DOHH2 (cell line): ENCODE measurements around the gene CCDC197.

Source experiments
- H3F3A ChIP-seq: fragments of 200-600 bp; sonication (generic), shearing (Covaris generic); 2 replicates; pipeline ENCODE4 v1.6.0; 2016; ENCODE audit warnings: antibody characterized with exemption, mild to moderate bottlenecking; ENCODE audit not compliant: control insufficient read depth, insufficient read depth
- H3K27ac ChIP-seq: fragments of 200-600 bp; sonication (generic); 2 replicates; pipeline ENCODE4 v1.5.1; 2014; ENCODE audit warnings: low read depth, mild to moderate bottlenecking, low read length, moderate library complexity
- H3K27me3 ChIP-seq: fragments of 200-600 bp; sonication (generic); 2 replicates; pipeline ENCODE4 v1.6.1; 2014; ENCODE audit warnings: mild to moderate bottlenecking, low read length, mixed read lengths; ENCODE audit not compliant: control insufficient read depth
- H3K36me3 ChIP-seq: fragments of 200-600 bp; sonication (generic); 2 replicates; pipeline ENCODE4 v1.6.1; 2014; ENCODE audit warnings: mild to moderate bottlenecking, low read length, moderate library complexity, mixed read lengths; ENCODE audit not compliant: control insufficient read depth
- H3K4me1 ChIP-seq: fragments of 200-600 bp; sonication (generic); 2 replicates; pipeline ENCODE4 v1.6.1; 2014; ENCODE audit warnings: mild to moderate bottlenecking, low read length, mixed read lengths; ENCODE audit not compliant: control insufficient read depth
- H3K4me2 ChIP-seq: fragments of 200-600 bp; sonication (generic); 2 replicates; pipeline ENCODE4 v1.6.0; 2014; ENCODE audit warnings: mild to moderate bottlenecking, low read length, moderate library complexity
- H3K4me3 ChIP-seq: fragments of 200-600 bp; sonication (generic); 2 replicates; pipeline ENCODE4 v1.5.1; 2014; ENCODE audit warnings: mild to moderate bottlenecking, low read length, mixed read lengths
- H3K79me2 ChIP-seq: fragments of 200-600 bp; sonication (generic); 2 replicates; pipeline ENCODE4 v1.6.1; 2014; ENCODE audit warnings: mild to moderate bottlenecking, low read length, mixed read lengths; ENCODE audit not compliant: control insufficient read depth
- H3K9me2 ChIP-seq: fragments of 200-600 bp; sonication (generic); replicated peaks from 2 replicates; pipeline ENCODE4 v1.6.1; 2014; ENCODE audit warnings: mild to moderate bottlenecking, low read length, mixed read lengths; ENCODE audit not compliant: control insufficient read depth
- H3K9me3 ChIP-seq: fragments of 200-600 bp; sonication (generic); 2 replicates; pipeline ENCODE4 v1.6.1; 2014; ENCODE audit warnings: antibody characterized with exemption, low read length, mixed read lengths; ENCODE audit not compliant: control insufficient read depth, insufficient read depth
- H4K20me1 ChIP-seq: fragments of 200-600 bp; sonication (generic); 2 replicates; pipeline ENCODE4 v1.6.0; 2014; ENCODE audit warnings: low read depth, mild to moderate bottlenecking, antibody characterized with exemption, low read length, moderate library complexity; ENCODE audit not compliant: control insufficient read depth, insufficient read depth
- CTCF ChIP-seq: fragments of 200-600 bp; sonication (generic); IDR thresholded peaks from one replicate; pipeline ENCODE4 v1.5.1; 2014; ENCODE audit warnings: antibody characterized with exemption, mild to moderate bottlenecking, low read depth, low read length; ENCODE audit not compliant: poor library complexity, severe bottlenecking
- EZH2phosphoT487 ChIP-seq: fragments of 200-600 bp; sonication (generic); IDR thresholded peaks from 2 replicates; pipeline ENCODE4 v1.6.1; 2017; ENCODE audit warnings: borderline replicate concordance, mild to moderate bottlenecking, antibody characterized with exemption, low read length, moderate library complexity, mixed read lengths

Gene CCDC197

GRCh38 chr14:94029265-94029664 lies 32.2 kb downstream of the CCDC197 start:
- no peak overlapping the region for H3K4me3 ChIP-seq
- no peak overlapping the region for H3K27ac ChIP-seq
- no peaks in the 10 kb centered on the region for H3K9me2 ChIP-seq
- no peaks in the 10 kb centered on the region for H3K9me3 ChIP-seq
- H3F3A ChIP-seq = no peaks in the 10 kb centered on the region
- peaks cover 8% of the 10 kb centered on the region; the same call in 1 of the 2 replicates for H3K4me1 ChIP-seq
- H3K36me3 ChIP-seq = no peaks in the 10 kb centered on the region
- H3K4me2 ChIP-seq = no peak overlapping the region
- H4K20me1 ChIP-seq = no peaks in the 10 kb centered on the region
- H3K79me2 ChIP-seq = no peaks in the 10 kb centered on the region
- H3K27me3 ChIP-seq = peaks cover 3% of the 10 kb centered on the region; the same call in 1 of the 2 replicates
- TF ChIP-seq CTCF = no peak
- no peak for TF ChIP-seq EZH2phosphoT487

- Histone ChIP-seq H3F3A (no peaks in the 10 kb centered on the region), H3K27ac (no peak overlapping the region), H3K4me2 (no peak overlapping the region), H4K20me1 (no peaks in the 10 kb centered on the region), H3K79me2 (no peaks in the 10 kb centered on the region), H3K4me1 (peaks cover 8% of the 10 kb centered on the region; the same call in 1 of the 2 replicates), H3K27me3 (peaks cover 3% of the 10 kb centered on the region; the same call in 1 of the 2 replicates), H3K36me3 (no peaks in the 10 kb centered on the region), H3K9me3 (no peaks in the 10 kb centered on the region), H3K4me3 (no peak overlapping the region), H3K9me2 (no peaks in the 10 kb centered on the region)
- TF ChIP-seq CTCF (no peak), EZH2phosphoT487 (no peak)
These were observed 32.6 kb downstream of the CCDC197 start for GRCh38 chr14:94029671-94030203.

- no peak overlapping the region for H3K4me2 ChIP-seq
- H3K36me3 ChIP-seq = no peaks in the 10 kb centered on the region
- H3K79me2 ChIP-seq = no peaks in the 10 kb centered on the region
- TF ChIP-seq CTCF (no peak), EZH2phosphoT487 (no peak)
- no peaks in the 10 kb centered on the region for H3K9me3 ChIP-seq
- H3K27ac ChIP-seq = no peak overlapping the region
- H3K9me2 ChIP-seq = no peaks in the 10 kb centered on the region
- no peak overlapping the region for H3K4me3 ChIP-seq
- H3K27me3 ChIP-seq = peaks cover 3% of the 10 kb centered on the region; the same call in 1 of the 2 replicates
- peaks cover 8% of the 10 kb centered on the region; the same call in 1 of the 2 replicates for H3K4me1 ChIP-seq
- H4K20me1 ChIP-seq = no peaks in the 10 kb centered on the region
- no peaks in the 10 kb centered on the region for H3F3A ChIP-seq
These were observed 33.5 kb downstream of the CCDC197 start for GRCh38 chr14:94030571-94030970.
